GM12874 (cell line): ENCODE data around the gene GAS1.

Experiments
- CTCF ChIP-seq: IDR thresholded peaks from 2 replicates; pipeline ENCODE4 v1.5.1; 2011; ENCODE audit warnings: low read depth, mild to moderate bottlenecking, control low read depth, low read length, moderate library complexity; ENCODE audit not compliant: insufficient read depth

GAS1 gene

GRCh38 chr9:86975606-86976005 is 28.3 kb upstream of the GAS1 start:
- TF ChIP-seq CTCF: no peak

DNA sequence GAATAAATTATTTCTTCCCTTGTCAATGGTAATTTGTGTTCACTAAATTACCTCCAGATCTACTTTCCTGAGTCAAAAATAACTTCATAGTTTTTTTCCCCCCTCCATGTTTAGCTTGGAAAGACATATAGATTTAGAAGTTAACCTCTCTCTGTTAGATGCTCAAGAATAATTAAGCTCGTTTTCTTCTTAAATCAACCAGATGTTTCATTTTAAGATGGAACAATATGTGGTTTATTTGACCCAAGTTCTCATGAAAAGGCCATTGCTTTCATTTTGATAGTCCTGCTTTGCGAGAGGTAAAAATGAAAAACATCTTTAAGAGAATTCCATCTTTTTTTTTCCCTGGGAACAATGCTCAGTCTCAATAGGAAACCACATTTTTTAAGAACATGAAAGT is 27.7 kb upstream of the GAS1 start:
- no peak for TF ChIP-seq CTCF

GRCh38 chr9:86974421-86974820 is 27.1 kb upstream of the GAS1 start:
- no peak for TF ChIP-seq CTCF

DNA sequence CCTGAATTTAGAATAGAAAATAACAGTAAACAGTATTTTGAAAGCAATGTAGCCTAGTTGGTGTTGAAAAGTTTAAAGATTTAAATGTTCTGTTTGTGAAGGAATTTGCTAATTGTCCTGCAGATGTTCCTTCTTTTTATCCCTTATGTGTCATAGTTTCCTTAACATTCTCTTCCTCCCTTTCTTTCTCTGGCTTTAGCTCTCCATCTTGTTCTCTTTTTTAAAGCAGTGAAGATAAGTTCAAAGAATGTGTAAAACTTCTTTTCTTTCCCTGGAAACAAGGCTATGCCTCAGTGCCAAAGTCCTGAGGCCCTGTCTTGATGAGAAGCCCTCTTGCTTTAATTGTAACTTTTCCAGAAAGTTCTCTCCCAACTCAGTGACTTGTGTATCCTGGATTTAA is 24.4 kb upstream of the GAS1 start:
- TF ChIP-seq CTCF: no peak

- no peak for TF ChIP-seq CTCF
Measured at GRCh38 chr9:86968258-86968920, 21.1 kb upstream of the GAS1 start.

DNA sequence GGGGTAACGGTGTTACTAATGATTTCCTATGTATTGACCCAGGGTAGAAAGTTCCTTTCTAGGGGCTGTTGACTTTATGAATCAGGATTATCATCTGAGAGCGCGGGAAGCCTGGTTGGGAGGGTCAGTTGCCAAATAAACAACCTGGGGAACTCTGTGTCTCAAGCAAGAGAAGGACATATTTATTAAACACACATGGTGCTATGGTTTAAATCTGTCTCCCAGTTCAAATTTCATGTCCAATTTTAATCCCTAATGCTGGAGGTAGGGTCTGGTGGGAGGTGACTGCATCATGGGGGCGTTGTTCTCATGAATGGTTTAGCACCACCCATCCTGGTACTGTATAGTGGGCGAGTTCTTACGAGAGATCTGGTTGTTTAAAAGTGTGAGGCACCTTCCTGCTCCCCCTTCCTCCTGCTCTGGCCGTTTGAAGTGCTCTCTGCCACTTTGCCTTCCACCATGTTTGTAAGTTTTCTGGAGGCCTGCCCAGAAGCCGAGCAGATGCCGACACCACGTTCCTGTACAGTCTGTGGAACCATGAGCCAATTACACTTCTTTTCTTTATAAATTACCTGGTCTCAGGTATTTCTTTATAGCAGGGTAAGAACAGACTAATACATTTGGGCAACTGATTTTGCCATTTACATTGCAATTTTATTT is 19.7 kb upstream of the GAS1 start:
- no peak for TF ChIP-seq CTCF

DNA sequence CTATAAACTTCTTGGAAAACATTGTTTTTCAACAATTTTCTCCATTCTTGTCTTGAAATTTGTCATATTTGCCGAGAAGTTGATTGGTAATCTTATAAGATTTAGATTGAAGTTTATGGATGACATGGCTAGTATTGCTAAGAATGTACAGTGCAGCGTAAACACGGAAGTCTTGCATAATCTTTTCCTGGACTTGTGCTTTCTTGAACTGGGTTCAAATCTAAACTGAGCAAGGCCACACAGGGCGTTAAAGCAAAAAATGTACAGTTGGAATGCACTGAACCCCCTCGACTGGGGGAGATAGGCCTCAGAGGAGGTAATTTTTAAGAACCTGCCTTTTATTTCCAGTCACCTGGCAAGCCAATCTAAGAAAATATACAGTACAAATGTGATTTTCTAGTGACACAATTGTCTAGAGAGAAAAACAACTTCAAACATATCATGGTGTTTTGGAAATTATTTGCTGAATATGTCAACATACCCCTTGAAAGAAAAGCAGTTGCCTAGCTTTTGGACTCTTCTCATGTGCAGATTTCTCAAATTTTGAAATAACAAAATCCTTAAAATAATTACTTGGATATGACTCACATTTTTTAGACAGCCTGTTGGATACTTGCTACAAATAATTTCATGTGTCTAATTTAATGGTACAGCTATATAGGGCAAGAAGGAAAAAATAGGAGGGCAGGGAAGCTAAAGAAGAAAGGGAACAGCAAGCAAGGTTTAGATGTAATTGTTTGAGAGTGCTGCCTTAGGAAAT is 18.5 kb upstream of the GAS1 start:
- no peak for TF ChIP-seq CTCF
